Activated effector memory CD4-positive, alpha-beta T cell treated with anti-CD3 and anti-CD28 coated beads, Interleukin-2, amount 50 U/mL, for 16 hours (primary cell): ENCODE measurements around the gene TSPEAR.
A peak's percentile ranks its signal among the peaks of the same experiment; 100 is the strongest.

Experiments used
- DNase-seq: peaks from one replicate; pipeline ENCODE4 v3.0.0-alpha.2; 2020

TSPEAR gene

DNA sequence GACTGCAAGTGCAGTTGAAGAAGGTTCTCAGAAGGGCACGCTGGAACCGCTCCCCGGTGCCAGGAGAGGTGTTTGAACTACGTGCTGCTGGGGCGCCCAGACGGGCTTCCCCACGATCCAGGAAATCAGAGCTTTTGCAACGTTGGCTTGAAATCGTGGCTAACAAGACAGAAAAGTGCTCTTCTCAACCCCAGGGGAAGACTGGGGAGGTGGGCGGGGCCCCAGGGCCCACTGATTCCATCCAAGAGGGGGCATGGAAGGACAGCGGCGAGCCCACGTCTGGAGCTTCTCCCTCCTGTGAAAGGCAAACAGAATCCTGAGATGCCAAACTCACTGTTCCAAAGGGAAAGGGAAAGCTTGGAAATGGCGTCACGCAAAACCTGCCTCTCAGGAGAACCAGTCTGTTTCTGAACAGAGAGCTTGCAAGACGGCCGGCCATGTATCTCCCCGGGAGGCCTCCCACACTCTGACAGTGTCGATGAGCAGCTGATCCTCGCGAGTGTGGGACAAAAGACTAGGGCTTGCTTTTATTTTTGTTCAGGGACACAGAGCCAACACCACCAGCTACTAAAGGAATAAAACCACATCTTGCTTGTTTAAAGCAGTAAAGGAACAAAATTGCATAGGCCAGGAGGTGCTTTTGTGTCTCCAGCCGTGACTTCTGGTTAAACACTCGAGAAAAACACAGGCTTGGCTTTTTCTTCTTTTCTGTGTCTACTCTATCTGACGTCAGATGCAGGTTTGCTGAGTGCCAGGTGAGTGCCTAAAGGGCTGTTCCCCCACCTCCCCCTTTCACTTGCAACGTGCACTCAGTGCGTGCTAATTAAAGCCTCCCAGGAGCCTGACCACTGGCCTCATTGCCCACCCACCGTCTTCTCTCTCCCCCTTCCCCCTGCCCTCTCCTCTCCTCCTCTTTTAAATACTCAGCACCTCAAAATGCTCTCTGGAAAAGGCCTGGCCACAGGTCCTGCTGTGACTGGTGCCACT lies 214.5 kb downstream of the TSPEAR start:
- no peak for DNase-seq

DNA sequence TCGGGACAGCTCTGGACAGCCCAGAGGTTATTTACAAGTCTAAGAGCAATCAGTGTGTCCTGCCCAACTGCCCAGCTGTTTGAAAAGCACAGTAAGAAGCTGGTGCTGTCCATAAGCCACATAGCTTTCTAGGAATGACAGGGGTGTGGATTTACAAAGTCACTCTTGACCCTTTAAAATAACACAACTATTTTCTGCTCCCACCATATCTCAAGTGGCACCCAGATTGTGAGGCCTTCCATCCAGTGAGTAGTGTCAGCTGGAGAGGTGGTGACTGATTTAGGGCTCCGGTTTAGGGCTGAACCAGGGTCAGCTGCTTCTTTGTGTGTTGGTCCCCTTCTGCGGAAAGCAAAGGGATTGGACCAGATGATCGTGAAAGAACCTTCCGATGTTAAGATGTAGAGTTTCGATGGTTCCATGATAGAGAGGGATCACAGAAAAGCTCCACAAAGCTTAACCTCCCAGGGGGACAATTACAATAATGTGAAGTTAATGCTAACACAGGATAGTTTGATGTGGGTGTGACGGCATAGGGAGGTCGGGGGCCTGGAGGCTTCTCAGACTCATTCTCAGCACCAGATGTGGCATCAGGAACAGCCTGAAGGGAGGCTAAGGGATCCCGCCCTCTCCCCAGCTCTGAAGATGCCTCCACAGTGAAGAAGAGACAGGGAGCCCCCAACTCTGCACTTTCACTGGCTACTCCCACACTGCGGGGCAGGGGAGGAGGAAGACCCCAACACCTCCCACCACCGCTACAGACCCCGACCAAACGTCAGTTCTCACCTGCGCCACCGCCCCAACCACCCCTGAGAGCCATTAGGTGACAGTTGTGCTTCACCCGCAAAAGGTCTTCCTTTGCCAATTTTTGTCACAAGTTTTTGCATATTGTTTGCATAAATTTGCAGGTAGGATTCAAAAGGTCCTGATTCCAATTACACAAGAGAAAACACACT lies 215.5 kb downstream of the TSPEAR start:
- no peak for DNase-seq

- no peak for DNase-seq
These were observed 216.4 kb downstream of the TSPEAR start for GRCh38 chr21:44494956-44495355.

GRCh38 chr21:44494418-44494817 lies 217.0 kb downstream of the TSPEAR start:
- no peak for DNase-seq

GRCh38 chr21:44492567-44493385 lies 218.6 kb downstream of the TSPEAR start:
- DNase-seq, result no peak

- DNase-seq, result no peak
These were observed 220.6 kb downstream of the TSPEAR start for GRCh38 chr21:44490816-44491215.

DNA sequence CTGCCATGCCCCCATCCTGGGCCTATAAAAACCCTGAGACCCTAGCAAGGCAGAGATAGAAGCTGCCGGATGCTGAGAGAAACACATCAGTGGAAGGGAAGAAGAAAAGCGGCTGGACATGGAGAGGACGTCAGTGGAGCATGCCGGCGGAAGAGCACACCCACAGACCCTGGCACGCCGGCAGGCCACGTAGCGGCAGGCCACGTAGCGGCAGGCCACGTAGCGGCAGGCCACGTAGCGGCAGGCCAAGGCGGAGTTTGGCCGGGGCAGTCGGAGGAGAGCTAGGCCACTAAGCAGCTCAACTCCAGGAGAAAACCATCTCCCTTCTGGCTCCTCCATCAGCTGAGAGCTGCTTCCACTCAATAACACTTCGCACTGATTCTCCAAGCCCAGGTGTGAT lies 221.0 kb downstream of the TSPEAR start:
- DNase-seq, result no peak

DNA sequence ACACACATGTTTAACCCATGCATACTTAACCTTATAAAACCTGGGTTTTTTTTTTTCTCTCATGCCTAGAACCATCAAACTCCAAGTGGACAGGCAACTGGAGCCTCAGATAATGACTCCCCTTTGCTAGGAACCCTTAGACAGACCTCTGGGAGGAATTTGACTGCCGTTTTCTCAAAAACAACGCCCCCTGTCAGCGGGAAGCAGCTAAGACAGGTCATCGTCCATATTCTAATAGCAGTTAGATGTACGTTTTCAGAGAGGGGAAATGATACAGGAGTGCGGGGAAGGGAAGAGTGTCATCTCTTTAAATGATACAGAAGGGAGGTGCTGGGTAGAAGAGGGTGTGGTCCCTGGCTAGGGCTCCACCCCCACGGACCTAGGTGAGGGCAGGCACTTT lies 221.4 kb downstream of the TSPEAR start:
- DNase-seq, result no peak

DNA sequence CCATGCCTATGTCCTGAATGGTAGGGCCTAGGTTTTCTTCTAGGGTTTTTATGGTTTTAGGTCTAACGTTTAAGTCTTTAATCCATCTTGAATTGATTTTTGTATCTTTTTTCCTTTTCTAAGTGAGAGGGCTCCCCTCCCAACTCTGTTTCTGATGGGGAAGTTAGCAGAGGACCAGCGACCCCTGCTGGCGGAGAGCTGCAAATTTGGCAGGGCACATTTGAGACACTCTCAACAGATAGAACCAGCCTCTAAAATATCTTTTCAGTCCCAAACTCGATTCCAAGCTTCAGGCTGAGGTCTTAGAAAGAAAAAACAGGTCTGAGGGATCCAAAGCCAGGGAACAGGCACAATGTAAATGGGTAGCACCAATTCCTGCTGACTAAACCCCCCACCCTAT lies 223.5 kb downstream of the TSPEAR start:
- peak; percentile 84 for DNase-seq

GRCh38 chr21:44486302-44486701 lies 225.1 kb downstream of the TSPEAR start:
- no peak for DNase-seq

GRCh38 chr21:44485796-44486195 lies 225.6 kb downstream of the TSPEAR start:
- no peak for DNase-seq

DNA sequence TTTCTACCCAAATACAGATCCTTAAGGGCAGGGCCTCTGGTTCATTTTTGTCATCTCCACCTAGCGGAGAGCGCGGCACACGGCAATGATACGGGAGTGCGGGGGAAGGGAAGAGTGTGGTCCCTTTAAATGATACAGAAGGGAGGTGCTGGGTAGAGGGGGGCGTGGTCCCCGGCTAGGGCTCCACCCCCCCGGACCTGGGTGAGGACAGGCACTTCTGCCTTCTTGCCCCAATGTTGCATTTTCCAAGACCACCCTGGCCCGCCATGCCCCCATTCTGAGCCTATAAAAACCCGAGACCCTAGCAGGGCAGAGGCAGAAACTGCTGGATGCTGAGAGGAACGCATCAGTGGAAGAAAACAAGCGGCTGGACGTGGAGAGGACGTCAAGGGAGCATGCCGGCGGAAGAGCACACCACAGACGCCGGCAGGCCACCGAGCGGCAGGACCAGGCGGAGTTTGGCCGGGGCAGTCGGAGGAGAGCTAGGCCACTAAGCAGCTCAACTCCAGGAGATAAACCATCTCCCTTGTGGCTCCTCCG lies 226.0 kb downstream of the TSPEAR start:
- peak; percentile 83 for DNase-seq

DNA sequence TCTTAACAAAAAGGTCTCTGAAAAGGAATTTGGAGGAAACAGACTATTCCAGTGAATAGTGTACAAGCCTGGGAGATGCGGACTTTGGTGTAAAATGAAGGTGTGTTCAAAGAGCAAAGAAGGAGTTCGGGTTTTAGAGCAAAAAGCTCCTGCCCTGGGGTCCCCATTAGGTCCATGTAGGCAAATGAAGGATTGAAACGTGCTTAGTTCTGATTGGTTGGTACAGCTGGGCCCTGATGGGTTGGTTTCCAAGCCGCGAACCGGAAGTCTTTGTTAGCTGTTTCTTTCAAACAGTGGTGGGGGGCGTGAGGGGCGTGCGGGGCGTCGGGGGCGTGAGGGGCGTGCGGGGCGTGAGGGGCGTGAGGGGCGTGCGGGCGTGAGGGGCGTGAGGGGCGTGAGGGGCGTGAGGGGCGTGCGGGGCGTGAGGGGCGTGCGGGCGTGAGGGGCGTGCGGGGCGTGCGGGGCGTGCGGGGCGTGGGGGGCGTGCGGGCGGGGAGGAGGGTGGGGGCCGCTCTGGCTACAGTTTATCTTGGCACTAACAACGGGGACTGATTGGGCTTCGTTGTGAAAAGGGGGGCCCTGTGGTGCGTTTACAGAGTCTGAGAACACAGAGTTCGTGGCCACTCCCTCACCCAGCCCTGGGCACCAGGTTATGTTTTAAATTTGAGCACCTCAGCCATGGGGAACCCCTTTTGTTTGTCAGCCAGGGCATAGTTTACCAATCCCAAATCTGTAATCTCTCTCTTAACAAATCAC lies 226.7 kb downstream of the TSPEAR start:
- DNase-seq, result no peak

DNA sequence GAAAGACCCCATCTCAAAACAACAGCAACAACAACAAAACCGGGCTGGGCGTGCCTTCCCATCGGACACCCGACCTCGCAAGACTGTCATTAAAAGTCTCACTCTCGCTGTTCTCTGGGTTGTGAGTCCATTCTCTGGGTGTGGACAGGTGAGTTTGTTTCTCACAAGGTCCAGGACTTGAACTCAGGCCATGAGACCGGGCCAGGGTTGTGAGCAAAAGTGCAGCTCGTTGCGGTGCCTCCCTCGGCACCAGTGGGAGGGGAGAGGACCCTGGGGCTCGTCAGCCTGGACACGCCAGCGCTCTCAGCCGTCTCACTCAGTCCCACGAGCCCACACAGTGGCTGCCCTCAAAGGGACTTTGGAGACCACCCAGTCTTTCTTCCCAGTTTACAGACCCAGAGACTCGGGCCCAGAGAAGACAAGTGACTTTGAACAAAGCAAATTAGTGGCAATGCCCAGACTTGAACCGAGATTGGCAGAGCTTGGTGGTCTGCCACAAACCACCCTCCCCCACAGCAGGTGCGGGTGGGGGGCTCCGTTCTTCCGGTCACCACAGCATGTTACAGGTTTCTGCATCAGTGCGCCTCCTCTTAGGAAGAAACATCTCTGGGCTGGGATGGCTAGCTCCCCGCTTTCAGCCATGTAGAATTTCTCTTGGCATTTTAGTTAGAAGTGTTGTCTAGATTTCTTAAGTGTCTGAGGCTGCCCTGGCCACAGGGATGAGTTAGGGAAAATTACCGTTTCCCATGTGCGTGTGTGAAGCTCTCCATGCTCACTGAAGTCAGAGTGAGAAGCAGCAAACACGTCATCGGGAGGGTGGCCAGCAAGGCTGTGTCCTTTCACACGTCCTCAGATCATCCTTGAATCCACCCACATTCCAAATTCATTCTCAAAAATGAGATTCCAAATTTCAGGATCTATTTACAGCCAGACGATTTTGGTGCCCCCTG lies 227.8 kb downstream of the TSPEAR start:
- no peak for DNase-seq

DNA sequence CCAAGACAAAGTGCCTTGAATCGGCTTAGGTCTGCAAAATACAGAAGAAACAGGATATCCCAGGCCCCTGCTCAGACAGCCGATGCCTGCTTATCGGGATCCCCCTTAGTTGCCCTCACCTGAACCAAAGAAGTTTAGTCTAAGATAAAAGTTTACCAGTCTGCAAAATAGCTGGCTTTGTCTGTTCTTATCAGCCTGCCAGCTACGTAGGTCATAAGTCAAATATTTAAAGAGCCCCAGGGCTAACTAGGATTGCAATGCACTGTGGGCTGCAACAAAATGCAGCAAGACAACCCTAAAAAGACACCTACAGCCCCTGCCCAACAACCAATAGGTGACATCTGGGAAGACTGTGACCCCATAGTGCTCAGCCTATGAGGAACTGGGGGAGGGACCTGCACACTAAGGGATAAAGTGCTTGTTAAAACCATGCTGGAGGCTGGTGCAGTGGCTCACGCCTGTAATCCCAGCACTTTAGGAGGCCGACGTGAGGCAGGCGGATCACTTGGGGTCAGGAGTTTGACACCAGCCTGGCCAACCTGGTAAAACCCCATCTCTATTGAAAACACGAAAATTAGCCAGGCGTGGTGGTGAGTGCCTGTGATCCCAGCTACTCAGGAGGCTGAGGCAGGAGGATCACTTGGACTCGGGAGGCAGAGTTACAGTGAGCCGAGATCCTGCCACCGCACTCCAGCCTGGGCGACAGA lies 228.6 kb downstream of the TSPEAR start:
- no peak for DNase-seq

GRCh38 chr21:44480200-44481053 lies 230.9 kb downstream of the TSPEAR start:
- no peak for DNase-seq

DNA sequence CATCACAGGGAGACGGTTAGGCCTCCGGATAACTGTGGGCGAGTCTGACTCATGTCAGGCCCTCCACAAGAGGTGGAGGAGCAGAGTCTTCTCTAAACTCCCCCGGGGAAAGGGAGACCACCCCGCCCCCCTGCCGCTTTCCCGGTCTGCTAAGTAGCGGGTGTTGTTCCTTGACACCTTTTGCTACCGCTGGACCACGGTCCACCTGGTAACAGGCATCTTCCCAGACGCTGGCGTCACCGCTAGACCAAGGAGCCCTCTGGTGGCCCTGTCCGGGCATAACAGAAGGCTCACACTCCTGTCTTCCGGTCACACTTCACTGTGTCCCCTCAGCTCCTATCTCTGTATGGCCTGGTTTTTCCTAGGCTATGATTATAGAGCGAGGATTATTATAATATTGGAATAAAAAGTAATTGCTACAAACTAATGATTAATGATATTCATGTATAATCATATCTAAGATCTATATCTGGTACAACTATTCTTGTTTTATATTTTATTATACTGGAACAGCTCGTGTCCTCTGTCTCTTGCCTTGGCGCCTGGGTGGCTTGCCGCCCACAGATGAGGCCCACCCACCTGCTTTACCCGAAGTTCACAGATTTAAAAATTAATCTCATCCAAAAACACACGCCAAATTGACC lies 231.7 kb downstream of the TSPEAR start:
- DNase-seq, result peak; percentile 81

DNA sequence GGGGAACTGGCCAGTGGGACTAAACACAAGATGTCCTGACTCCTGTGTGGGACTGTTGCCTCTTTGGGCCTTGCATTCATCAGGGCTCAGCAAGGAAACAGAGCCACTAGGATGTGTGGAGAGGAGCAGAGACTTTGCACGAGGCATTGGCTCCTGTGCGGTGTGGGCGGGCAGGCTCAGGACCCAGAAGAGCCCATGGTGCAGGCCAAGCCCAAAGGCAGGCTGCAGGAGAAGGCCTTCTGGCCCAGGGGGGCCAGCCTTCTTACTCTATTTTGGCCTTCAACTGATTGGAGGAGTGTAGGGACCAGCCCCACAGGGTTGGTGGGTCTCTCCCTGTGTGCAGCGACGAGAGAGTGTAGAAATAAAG lies 232.6 kb downstream of the TSPEAR start:
- no peak for DNase-seq
